ENCODE results near the gene MAGED1.

The MAGED1 gene

GRCh38 chrX:51931566-51932150 is 38.2 kb downstream of the MAGED1 start:
- H3K27ac ChIP-seq = no peak overlapping the region
- TF ChIP-seq, protein P1, sequence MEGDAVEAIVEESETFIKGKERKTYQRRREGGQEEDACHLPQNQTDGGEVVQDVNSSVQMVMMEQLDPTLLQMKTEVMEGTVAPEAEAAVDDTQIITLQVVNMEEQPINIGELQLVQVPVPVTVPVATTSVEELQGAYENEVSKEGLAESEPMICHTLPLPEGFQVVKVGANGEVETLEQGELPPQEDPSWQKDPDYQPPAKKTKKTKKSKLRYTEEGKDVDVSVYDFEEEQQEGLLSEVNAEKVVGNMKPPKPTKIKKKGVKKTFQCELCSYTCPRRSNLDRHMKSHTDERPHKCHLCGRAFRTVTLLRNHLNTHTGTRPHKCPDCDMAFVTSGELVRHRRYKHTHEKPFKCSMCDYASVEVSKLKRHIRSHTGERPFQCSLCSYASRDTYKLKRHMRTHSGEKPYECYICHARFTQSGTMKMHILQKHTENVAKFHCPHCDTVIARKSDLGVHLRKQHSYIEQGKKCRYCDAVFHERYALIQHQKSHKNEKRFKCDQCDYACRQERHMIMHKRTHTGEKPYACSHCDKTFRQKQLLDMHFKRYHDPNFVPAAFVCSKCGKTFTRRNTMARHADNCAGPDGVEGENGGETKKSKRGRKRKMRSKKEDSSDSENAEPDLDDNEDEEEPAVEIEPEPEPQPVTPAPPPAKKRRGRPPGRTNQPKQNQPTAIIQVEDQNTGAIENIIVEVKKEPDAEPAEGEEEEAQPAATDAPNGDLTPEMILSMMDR (IDR thresholded peaks at IDR 0.05) = no peak
- TF ChIP-seq ZFX (IDR thresholded peaks at IDR 0.05; ENCODE audit: borderline replicate concordance) = no peak
